ENCODE results near the gene NDOR1. TPM values are rescaled to one million over a fixed set of nuclear protein-coding genes. Genes with fewer than 3 reads are reported as not detected.

NDOR1 gene
- total and polyA plus RNA-seq, 2 experiments from 2014 or later = 8.5 to 12.4 TPM

DNA sequence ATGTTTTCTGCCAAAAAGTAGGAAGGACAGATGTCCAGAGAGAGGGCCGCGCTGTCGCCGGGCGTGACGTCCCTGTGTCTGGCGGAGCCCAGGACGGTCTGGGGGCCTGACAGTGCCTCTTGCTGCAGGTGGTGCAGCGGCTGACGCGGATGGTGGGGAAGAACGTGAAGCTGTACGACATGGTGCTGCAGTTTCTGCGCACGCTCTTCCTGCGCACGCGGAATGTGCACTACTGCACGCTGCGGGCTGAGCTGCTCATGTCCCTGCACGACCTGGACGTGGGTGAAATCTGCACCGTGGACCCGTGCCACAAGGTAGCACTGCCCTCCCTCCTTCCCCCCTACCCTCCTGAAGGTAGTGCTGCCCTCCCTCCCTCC lies 57.4 kb downstream of the NDOR1 start:
- Histone ChIP-seq H3K36me3 (ENCODE audit: low read depth) (no peaks in the 10 kb centered on the region; the same call in 1 of the 2 replicates), H3K9ac (no peak overlapping the region), H3K27ac (no peak overlapping the region), H3F3A (ENCODE audit: insufficient read depth) (no peaks in the 10 kb centered on the region), H3K9me3 (ENCODE audit: low read depth) (no peaks in the 10 kb centered on the region), H3K4me2 (ENCODE audit: unreplicated experiment) (no peak overlapping the region), H3K79me2 (ENCODE audit: insufficient read depth) (peaks cover 22% of the 10 kb centered on the region), H4K20me1 (ENCODE audit: insufficient read depth) (no peaks in the 10 kb centered on the region), H3K4me1 (ENCODE audit: insufficient read depth) (no peaks in the 10 kb centered on the region), H3K9me2 (ENCODE audit: insufficient read depth) (no peaks in the 10 kb centered on the region), H2AFZ (no peak overlapping the region), H3K27me3 (replicated peaks; ENCODE audit: insufficient read depth) (no peaks in the 10 kb centered on the region), H3K4me3 (no peak overlapping the region)
- in situ Hi-C loops (cut with MboI) = no loop called here
- 94% methylated on average over 20 to 24 of the region's 24 CpGs for WGBS, 2 experiments (ENCODE audit: low coverage in 1 of 2, low lambda C conversion rate in 2 of 2, missing lambda C conversion rate in 2 of 2)
- DNase-seq = no peak
- TF ChIP-seq EZH2phosphoT487 (IDR thresholded peaks at IDR 0.05; ENCODE audit: insufficient read depth, low read depth) (no peak), EZH2 (IDR thresholded peaks at IDR 0.05; ENCODE audit: insufficient read depth, poor library complexity, severe bottlenecking) (no peak)

DNA sequence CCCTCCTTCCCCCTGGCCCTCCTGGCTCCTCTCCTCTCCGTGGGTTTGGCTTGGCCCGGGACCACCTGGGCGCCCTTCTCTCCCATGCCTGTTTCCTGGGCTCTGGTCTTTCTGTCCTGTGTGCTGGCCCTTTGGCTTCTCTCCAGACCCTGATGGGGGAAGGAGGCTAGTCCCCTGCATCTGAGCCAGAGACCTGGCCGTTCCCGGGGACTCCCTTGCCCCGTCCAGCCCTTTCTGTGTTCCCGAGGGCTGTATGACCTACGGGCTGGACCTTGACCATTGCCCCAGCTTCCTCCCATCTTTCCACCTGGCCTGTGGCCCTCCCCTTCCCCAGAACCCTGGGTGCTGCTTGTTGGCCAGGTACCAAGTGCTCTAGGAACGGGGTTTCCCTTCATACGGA lies 58.0 kb downstream of the NDOR1 start:
- no peak for DNase-seq
- Histone ChIP-seq H3K4me1 (ENCODE audit: insufficient read depth) (no peaks in the 10 kb centered on the region), H3K4me3 (no peak overlapping the region), H2AFZ (no peak overlapping the region), H3K36me3 (ENCODE audit: low read depth) (no peaks in the 10 kb centered on the region; the same call in 1 of the 2 replicates), H3F3A (ENCODE audit: insufficient read depth) (no peaks in the 10 kb centered on the region), H3K27me3 (replicated peaks; ENCODE audit: insufficient read depth) (no peaks in the 10 kb centered on the region), H3K4me2 (ENCODE audit: unreplicated experiment) (no peak overlapping the region), H3K9ac (no peak overlapping the region), H3K9me2 (ENCODE audit: insufficient read depth) (no peaks in the 10 kb centered on the region), H4K20me1 (ENCODE audit: insufficient read depth) (no peaks in the 10 kb centered on the region), H3K79me2 (ENCODE audit: insufficient read depth) (peaks cover 16% of the 10 kb centered on the region), H3K27ac (no peak overlapping the region), H3K9me3 (ENCODE audit: low read depth) (no peaks in the 10 kb centered on the region)
- in situ Hi-C loops (cut with MboI) = no loop called here
- WGBS, 2 experiments (ENCODE audit: low coverage in 1 of 2, low lambda C conversion rate in 2 of 2, missing lambda C conversion rate in 2 of 2) = 75% methylated on average over 6 to 10 of the region's 10 CpGs
- TF ChIP-seq EZH2 (IDR thresholded peaks at IDR 0.05; ENCODE audit: insufficient read depth, poor library complexity, severe bottlenecking) = no peak
- TF ChIP-seq EZH2phosphoT487 (IDR thresholded peaks at IDR 0.05; ENCODE audit: insufficient read depth, low read depth) = no peak

DNA sequence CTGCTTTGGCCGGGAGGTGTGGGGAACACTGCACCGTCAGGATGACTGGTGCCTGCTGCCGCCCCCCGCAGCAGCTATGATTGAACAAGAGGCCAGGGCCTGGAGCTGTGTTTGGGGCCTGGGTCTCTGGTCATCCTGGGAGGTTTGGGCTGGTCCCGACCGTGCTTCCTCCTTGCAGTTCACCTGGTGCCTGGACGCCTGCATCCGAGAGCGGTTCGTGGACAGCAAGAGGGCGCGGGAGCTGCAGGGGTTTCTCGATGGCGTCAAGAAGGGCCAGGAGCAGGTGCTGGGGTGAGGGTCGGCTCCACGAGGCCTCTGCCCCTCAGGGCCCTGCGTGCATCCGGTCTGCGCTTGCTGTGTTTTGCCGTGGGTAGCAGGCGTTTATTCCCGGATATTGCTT lies 58.6 kb downstream of the NDOR1 start:
- Histone ChIP-seq H3K4me2 (ENCODE audit: unreplicated experiment) (no peak overlapping the region), H3K27ac (no peak overlapping the region), H4K20me1 (ENCODE audit: insufficient read depth) (no peaks in the 10 kb centered on the region), H3K79me2 (ENCODE audit: insufficient read depth) (peaks cover 10% of the 10 kb centered on the region; the same call in 1 of the 2 replicates), H2AFZ (no peak overlapping the region), H3K36me3 (ENCODE audit: low read depth) (no peaks in the 10 kb centered on the region; the same call in 1 of the 2 replicates), H3K4me3 (no peak overlapping the region), H3F3A (ENCODE audit: insufficient read depth) (no peaks in the 10 kb centered on the region), H3K4me1 (ENCODE audit: insufficient read depth) (no peaks in the 10 kb centered on the region), H3K9me2 (ENCODE audit: insufficient read depth) (no peaks in the 10 kb centered on the region), H3K27me3 (replicated peaks; ENCODE audit: insufficient read depth) (no peaks in the 10 kb centered on the region), H3K9ac (no peak overlapping the region), H3K9me3 (ENCODE audit: low read depth) (no peaks in the 10 kb centered on the region)
- in situ Hi-C loops (cut with MboI) = no loop called here
- no peak for DNase-seq
- 93 to 96% methylated on average over 22 of the region's 22 CpGs for WGBS, 2 experiments (ENCODE audit: low coverage in 1 of 2, low lambda C conversion rate in 2 of 2, missing lambda C conversion rate in 2 of 2)
- TF ChIP-seq EZH2phosphoT487 (IDR thresholded peaks at IDR 0.05; ENCODE audit: insufficient read depth, low read depth) (no peak), EZH2 (IDR thresholded peaks at IDR 0.05; ENCODE audit: insufficient read depth, poor library complexity, severe bottlenecking) (no peak)

DNA sequence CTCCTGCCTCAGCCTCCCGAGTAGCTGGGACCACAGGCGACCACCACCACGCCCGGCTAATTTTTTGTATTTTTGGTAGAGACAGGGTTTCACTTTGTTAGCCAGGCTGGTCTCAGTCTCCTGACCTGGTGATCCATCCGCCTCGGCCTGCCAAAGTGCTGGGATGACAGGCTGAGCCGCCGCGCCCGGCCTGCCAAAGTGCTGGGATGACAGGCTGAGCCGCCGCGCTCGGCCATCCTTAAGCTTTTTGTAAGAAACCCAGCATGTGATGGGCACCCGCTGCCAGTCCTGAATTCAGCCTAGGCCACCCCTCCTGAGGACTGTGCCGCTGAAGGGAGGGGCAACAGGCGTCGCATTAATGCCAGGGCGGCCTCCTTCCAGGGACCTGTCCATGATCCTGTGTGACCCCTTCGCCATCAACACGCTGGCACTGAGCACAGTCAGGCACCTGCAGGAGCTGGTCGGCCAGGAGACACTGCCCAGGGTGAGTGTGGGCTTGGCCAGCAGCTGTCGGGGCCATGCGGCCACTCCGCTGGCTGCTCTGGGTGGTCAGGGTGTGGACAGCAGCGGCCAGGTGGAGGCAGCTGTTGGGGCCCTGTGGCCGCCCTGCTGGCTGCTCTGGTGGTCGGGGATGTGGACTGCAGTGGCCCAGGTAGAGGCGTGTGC lies 60.1 kb downstream of the NDOR1 start:
- in situ Hi-C loops (cut with MboI) = no loop called here
- H3K4me3 ChIP-seq = no peak overlapping the region
- no peak overlapping the region for H3K4me2 ChIP-seq (ENCODE audit: unreplicated experiment)
- DNase-seq = no peak
- no peaks in the 10 kb centered on the region for H4K20me1 ChIP-seq (ENCODE audit: insufficient read depth)
- TF ChIP-seq EZH2 (IDR thresholded peaks at IDR 0.05; ENCODE audit: insufficient read depth, poor library complexity, severe bottlenecking) = no peak
- TF ChIP-seq EZH2phosphoT487 (IDR thresholded peaks at IDR 0.05; ENCODE audit: insufficient read depth, low read depth) = no peak
- H3K36me3 ChIP-seq (ENCODE audit: low read depth) = no peaks in the 10 kb centered on the region; the same call in 1 of the 2 replicates
- H3F3A ChIP-seq (ENCODE audit: insufficient read depth) = no peaks in the 10 kb centered on the region
- no peaks in the 10 kb centered on the region for H3K9me3 ChIP-seq (ENCODE audit: low read depth)
- no peaks in the 10 kb centered on the region for H3K27me3 ChIP-seq (replicated peaks; ENCODE audit: insufficient read depth)
- H3K9me2 ChIP-seq (ENCODE audit: insufficient read depth) = no peaks in the 10 kb centered on the region
- H3K27ac ChIP-seq = no peak overlapping the region
- H2AFZ ChIP-seq = no peak overlapping the region
- 0 out of 2 replicates have a peak, but pooled peaks cover 7% of the 10 kb centered on the region for H3K79me2 ChIP-seq (ENCODE audit: insufficient read depth)
- WGBS, 2 experiments (ENCODE audit: low coverage in 1 of 2, low lambda C conversion rate in 2 of 2, missing lambda C conversion rate in 2 of 2) = 95 to 97% methylated on average over 27 to 29 of the region's 29 CpGs
- no peak overlapping the region for H3K9ac ChIP-seq
- H3K4me1 ChIP-seq (ENCODE audit: insufficient read depth) = no peaks in the 10 kb centered on the region

All from GM23248 (cell line).